ENCODE results near the gene MACROD2. TPM values are rescaled to one million over a fixed set of nuclear protein-coding genes. Genes with fewer than 3 reads are reported as not detected.

Gene MACROD2
- total RNA-seq, 2 donors from 2014 or later, result 8.0 to 19.4 TPM

DNA sequence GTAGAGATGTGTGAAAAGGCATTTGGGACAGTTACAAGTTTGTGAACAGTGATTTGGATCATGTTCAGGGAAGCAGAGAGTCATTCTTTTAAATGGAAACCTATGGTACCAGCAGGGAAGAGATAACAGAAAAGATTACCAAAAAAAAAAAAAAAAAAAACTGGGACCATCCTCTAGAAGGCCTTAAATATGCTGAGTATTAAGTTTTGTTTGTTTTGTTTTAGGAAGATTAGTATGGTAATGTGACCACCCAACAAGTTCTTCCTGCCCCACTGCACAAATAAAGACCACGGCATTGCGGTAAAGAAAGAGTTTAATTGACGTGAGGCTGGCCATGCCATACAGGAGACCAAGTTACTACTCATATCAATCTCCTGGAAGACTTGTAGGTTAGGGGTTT is 1631.8 kb downstream of the MACROD2 start:
- Histone ChIP-seq H3K4me1 (replicated peaks) (no peaks in the 10 kb centered on the region), H3K4me3 (no peak overlapping the region), H3K27me3 (replicated peaks; ENCODE audit: insufficient read depth) (no peaks in the 10 kb centered on the region), H3K27ac (no peak overlapping the region), H3K9me3 (no peaks in the 10 kb centered on the region), H3K36me3 (no peaks in the 10 kb centered on the region)
- intact Hi-C loops (cut with DNase I), result no loop called here
- DNase-seq (ENCODE audit: low spot score), result no peak
- TF ChIP-seq, protein P1, sequence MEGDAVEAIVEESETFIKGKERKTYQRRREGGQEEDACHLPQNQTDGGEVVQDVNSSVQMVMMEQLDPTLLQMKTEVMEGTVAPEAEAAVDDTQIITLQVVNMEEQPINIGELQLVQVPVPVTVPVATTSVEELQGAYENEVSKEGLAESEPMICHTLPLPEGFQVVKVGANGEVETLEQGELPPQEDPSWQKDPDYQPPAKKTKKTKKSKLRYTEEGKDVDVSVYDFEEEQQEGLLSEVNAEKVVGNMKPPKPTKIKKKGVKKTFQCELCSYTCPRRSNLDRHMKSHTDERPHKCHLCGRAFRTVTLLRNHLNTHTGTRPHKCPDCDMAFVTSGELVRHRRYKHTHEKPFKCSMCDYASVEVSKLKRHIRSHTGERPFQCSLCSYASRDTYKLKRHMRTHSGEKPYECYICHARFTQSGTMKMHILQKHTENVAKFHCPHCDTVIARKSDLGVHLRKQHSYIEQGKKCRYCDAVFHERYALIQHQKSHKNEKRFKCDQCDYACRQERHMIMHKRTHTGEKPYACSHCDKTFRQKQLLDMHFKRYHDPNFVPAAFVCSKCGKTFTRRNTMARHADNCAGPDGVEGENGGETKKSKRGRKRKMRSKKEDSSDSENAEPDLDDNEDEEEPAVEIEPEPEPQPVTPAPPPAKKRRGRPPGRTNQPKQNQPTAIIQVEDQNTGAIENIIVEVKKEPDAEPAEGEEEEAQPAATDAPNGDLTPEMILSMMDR (IDR thresholded peaks at IDR 0.05), result no peak
- no peak for TF ChIP-seq POLR2A (IDR thresholded peaks at IDR 0.05)
- TF ChIP-seq POLR2AphosphoS5 (IDR thresholded peaks at IDR 0.05), result no peak
- WGBS, result 75% methylated on average over 3 of the region's 3 CpGs

DNA sequence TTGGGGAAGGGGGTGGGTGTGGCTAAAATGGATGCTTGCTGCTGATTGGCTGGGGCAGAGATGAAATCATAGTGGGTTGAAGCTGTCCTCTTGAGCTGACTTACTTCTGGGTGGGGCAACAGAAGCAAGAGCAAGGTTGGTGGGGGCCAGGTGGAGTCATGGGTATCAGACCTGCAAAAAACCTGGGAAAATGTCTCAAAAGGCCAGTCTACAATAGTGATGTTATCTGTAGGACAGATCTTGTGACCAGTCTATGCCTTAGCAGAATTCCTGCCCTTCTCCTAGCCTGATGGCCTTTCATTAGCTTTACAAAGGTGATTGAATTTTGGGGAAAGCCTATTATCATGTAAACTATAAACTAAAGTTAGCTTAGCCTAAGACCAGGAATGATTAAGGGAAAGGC is 1632.2 kb downstream of the MACROD2 start:
- H3K4me3 ChIP-seq, result no peak overlapping the region
- H3K36me3 ChIP-seq, result no peaks in the 10 kb centered on the region
- TF ChIP-seq POLR2A (IDR thresholded peaks at IDR 0.05), result no peak
- TF ChIP-seq, protein P1 (IDR thresholded peaks at IDR 0.05), result no peak
- TF ChIP-seq POLR2AphosphoS5 (IDR thresholded peaks at IDR 0.05), result no peak
- H3K27me3 ChIP-seq (replicated peaks; ENCODE audit: insufficient read depth), result no peaks in the 10 kb centered on the region
- H3K27ac ChIP-seq, result no peak overlapping the region
- no peaks in the 10 kb centered on the region for H3K9me3 ChIP-seq
- intact Hi-C loops (cut with DNase I), result no loop called here
- no peak for DNase-seq (ENCODE audit: low spot score)
- no peaks in the 10 kb centered on the region for H3K4me1 ChIP-seq (replicated peaks)

DNA sequence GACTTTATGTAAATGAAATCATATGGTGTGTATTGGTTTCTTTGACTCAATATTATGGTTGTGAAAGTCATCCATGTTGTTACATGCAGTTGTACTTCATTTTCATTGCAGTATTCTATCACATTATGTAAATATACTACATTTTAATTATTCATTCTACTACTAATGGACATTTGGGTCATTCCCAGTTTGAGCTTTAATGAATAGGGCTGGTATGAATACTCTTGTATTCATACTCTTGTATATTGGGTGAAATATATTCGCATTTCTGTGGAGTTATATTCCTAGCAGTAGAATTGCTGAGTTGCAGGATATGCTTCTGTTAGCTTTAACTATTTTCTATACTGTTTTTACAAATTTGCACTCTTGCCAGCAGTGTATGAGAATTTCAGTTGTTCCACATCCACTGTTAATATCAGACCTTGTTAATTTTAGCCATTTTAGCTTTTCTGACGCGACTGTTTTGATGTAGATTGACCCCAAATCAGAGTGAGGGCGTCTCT is 1633.6 kb downstream of the MACROD2 start:
- Histone ChIP-seq H3K36me3 (no peaks in the 10 kb centered on the region), H3K4me1 (replicated peaks) (no peaks in the 10 kb centered on the region), H3K9me3 (no peaks in the 10 kb centered on the region), H3K4me3 (no peak overlapping the region), H3K27ac (no peak overlapping the region), H3K27me3 (replicated peaks; ENCODE audit: insufficient read depth) (no peaks in the 10 kb centered on the region)
- intact Hi-C loops (cut with DNase I), result no loop called here
- WGBS, result 94% methylated on average over 4 of the region's 4 CpGs
- DNase-seq (ENCODE audit: low spot score), result no peak
- TF ChIP-seq POLR2AphosphoS5 (IDR thresholded peaks at IDR 0.05), result no peak
- TF ChIP-seq POLR2A (IDR thresholded peaks at IDR 0.05), result no peak
- TF ChIP-seq, protein P1 (IDR thresholded peaks at IDR 0.05), result no peak

DNA sequence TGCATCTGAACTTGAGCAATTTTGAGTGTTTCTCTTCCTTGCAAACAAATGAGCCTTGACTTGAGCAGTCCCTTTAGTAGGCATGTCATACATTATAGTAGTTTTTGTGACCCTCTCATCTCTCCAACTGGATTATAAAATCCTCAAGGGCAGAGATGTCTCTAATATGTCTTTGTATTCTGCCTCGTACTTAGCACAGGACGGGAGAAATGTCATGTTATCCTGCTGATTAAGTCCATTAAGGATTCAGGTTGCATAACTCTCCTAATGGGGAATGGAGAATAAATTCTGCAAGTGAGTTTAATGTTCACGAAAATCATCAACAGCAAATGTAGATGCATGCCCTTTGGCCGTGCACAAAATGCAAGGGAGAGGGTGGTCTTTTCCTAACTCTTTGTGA is 1635.0 kb downstream of the MACROD2 start:
- Histone ChIP-seq H3K4me1 (replicated peaks) (no peaks in the 10 kb centered on the region), H3K27ac (no peak overlapping the region), H3K9me3 (no peaks in the 10 kb centered on the region), H3K27me3 (replicated peaks; ENCODE audit: insufficient read depth) (no peaks in the 10 kb centered on the region), H3K4me3 (no peak overlapping the region), H3K36me3 (no peaks in the 10 kb centered on the region)
- DNase-seq (ENCODE audit: low spot score), result no peak
- WGBS, result 87% methylated on average over 4 of the region's 4 CpGs
- intact Hi-C loops (cut with DNase I), result no loop called here
- no peak for TF ChIP-seq POLR2AphosphoS5 (IDR thresholded peaks at IDR 0.05)
- TF ChIP-seq, protein P1 (IDR thresholded peaks at IDR 0.05), result no peak

DNA sequence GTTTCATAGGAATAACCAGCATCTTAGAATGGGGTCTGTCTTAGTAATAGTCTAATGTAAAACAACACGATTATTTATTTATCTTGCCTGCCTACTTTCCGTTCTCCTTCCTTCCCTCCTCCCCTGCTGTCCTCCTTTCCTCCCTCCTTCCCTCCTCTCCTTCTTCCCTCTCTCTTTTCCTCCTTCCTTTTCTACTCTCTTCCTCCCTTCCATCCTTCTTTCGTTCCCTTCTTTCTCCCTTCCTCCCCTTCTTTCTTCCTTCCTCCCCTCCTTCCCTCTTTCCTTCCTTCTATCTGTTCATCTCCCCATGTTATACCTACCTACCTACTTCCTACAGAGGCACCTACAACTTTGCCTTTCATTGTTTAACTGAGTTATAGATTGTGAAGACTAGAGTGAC is 1637.4 kb downstream of the MACROD2 start:
- H3K27me3 ChIP-seq (replicated peaks; ENCODE audit: insufficient read depth), result no peaks in the 10 kb centered on the region
- H3K36me3 ChIP-seq, result no peaks in the 10 kb centered on the region
- peaks cover 5% of the 10 kb centered on the region for H3K4me1 ChIP-seq (replicated peaks)
- intact Hi-C loops (cut with DNase I), result no loop called here
- TF ChIP-seq POLR2A (IDR thresholded peaks at IDR 0.05) (no peak), POLR2AphosphoS5 (IDR thresholded peaks at IDR 0.05) (no peak)
- TF ChIP-seq, protein P1 (IDR thresholded peaks at IDR 0.05), result no peak
- DNase-seq (ENCODE audit: low spot score), result no peak
- no peak overlapping the region for H3K27ac ChIP-seq
- no peak overlapping the region for H3K4me3 ChIP-seq
- 85% methylated on average over 3 of the region's 3 CpGs for WGBS
- H3K9me3 ChIP-seq, result no peaks in the 10 kb centered on the region
